WTC11 (cell line): ENCODE measurements around the gene NTN1.

Experiments
- CREB1 ChIP-seq: sonication (generic); formaldehyde crosslinking; IDR thresholded peaks from 2 replicates; pipeline ENCODE4 v1.8.0; 2023; ENCODE audit warnings: mild to moderate bottlenecking, missing genetic modification reagents
- CTCF ChIP-seq: fragments of 200-600 bp; IDR thresholded peaks from 2 replicates; pipeline ENCODE4 v1.8.0; 2022; ENCODE audit warnings: antibody characterized with exemption
- E2F4 ChIP-seq: sonication (generic); formaldehyde crosslinking; IDR thresholded peaks from 2 replicates; pipeline ENCODE4 v1.8.1; 2022; ENCODE audit warnings: low read depth, mild to moderate bottlenecking, moderate library complexity, missing genetic modification reagents, borderline replicate concordance
- ESRRA ChIP-seq: sonication (generic); formaldehyde crosslinking; IDR thresholded peaks from 2 replicates; pipeline ENCODE4 v1.8.1; 2022; ENCODE audit warnings: mild to moderate bottlenecking, missing genetic modification reagents, borderline replicate concordance
- HMGXB4 ChIP-seq: sonication (generic); formaldehyde crosslinking; IDR thresholded peaks from 2 replicates; pipeline ENCODE4 v1.8.1; 2023; ENCODE audit warnings: mild to moderate bottlenecking, moderate library complexity, missing genetic modification reagents
- MAX ChIP-seq: sonication (generic); formaldehyde crosslinking; IDR thresholded peaks from 2 replicates; pipeline ENCODE4 v1.8.0; 2022; ENCODE audit warnings: mild to moderate bottlenecking, missing genetic modification reagents
- ZMAT4 ChIP-seq: fragments of 250-450 bp; sonication (Bioruptor Pico); IDR thresholded peaks from 2 replicates; pipeline ENCODE4 v1.9.0; 2021; ENCODE audit warnings: mild to moderate bottlenecking
- ZNF671 ChIP-seq: fragments of 250-450 bp; sonication (Bioruptor Pico); IDR thresholded peaks from 2 replicates; pipeline ENCODE4 v1.8.0; 2021; ENCODE audit warnings: mild to moderate bottlenecking

GRCh38 chr17:9224485-9224884, 203.2 kb downstream of the NTN1 start:
- no peak for TF ChIP-seq ZNF671
- TF ChIP-seq ESRRA (CRISPR knock-in tag): no peak
- no peak for TF ChIP-seq E2F4 (CRISPR knock-in tag)
- no peak for TF ChIP-seq CTCF
- no peak for TF ChIP-seq ZMAT4 (CRISPR knock-in tag)
- TF ChIP-seq MAX (CRISPR knock-in tag): no peak
- TF ChIP-seq HMGXB4 (CRISPR knock-in tag): no peak
- no peak for TF ChIP-seq CREB1 (CRISPR knock-in tag)
